ENCODE results near the gene CACNB2.

The CACNB2 gene

GRCh38 chr10:18293536-18294510, 153.6 kb downstream of the CACNB2 start:
- DNase-seq (ENCODE audit: low read depth in 2 of 2) = no peak

- DNase-seq (ENCODE audit: low read depth in 2 of 2) = no peak
Observed at GRCh38 chr10:18294633-18295032, 154.4 kb downstream of the CACNB2 start.

- DNase-seq (ENCODE audit: low read depth in 2 of 2) = no peak
Observed at GRCh38 chr10:18297659-18298058, 157.4 kb downstream of the CACNB2 start.

GRCh38 chr10:18298256-18298655, 158.0 kb downstream of the CACNB2 start:
- DNase-seq (ENCODE audit: low read depth in 2 of 2) = no peak

GRCh38 chr10:18303851-18304801, 163.9 kb downstream of the CACNB2 start:
- DNase-seq (ENCODE audit: low read depth in 2 of 2) = no peak

- DNase-seq (ENCODE audit: low read depth in 2 of 2) = no peak
Observed at GRCh38 chr10:18306031-18306430, 165.8 kb downstream of the CACNB2 start.

GRCh38 chr10:18308600-18308999, 168.4 kb downstream of the CACNB2 start:
- no peak for DNase-seq (ENCODE audit: low read depth in 2 of 2)

GRCh38 chr10:18310761-18311160, 170.5 kb downstream of the CACNB2 start:
- no peak for DNase-seq (ENCODE audit: low read depth in 2 of 2)

- no peak for DNase-seq (ENCODE audit: low read depth in 2 of 2)
Observed at GRCh38 chr10:18312374-18313139, 172.3 kb downstream of the CACNB2 start.

- DNase-seq (ENCODE audit: low read depth in 2 of 2) = no peak
Observed at GRCh38 chr10:18313140-18313530, 172.9 kb downstream of the CACNB2 start.

GRCh38 chr10:18313626-18314025, 173.4 kb downstream of the CACNB2 start:
- no peak for DNase-seq (ENCODE audit: low read depth in 2 of 2)

- DNase-seq (ENCODE audit: low read depth in 2 of 2) = no peak
Observed at GRCh38 chr10:18319628-18320027, 179.4 kb downstream of the CACNB2 start.

- no peak for DNase-seq (ENCODE audit: low read depth in 2 of 2)
Observed at GRCh38 chr10:18321371-18321770, 181.1 kb downstream of the CACNB2 start.

GRCh38 chr10:18323916-18324315, 183.7 kb downstream of the CACNB2 start:
- no peak for DNase-seq (ENCODE audit: low read depth in 2 of 2)

GRCh38 chr10:18325410-18325809, 185.2 kb downstream of the CACNB2 start:
- DNase-seq (ENCODE audit: low read depth in 2 of 2) = no peak

GRCh38 chr10:18325889-18326531, 185.8 kb downstream of the CACNB2 start:
- DNase-seq (ENCODE audit: low read depth in 2 of 2) = no peak

- no peak for DNase-seq (ENCODE audit: low read depth in 2 of 2)
Observed at GRCh38 chr10:18328941-18329340, 188.7 kb downstream of the CACNB2 start.

GRCh38 chr10:18332048-18332447, 191.8 kb downstream of the CACNB2 start:
- DNase-seq (ENCODE audit: low read depth in 2 of 2) = no peak

GRCh38 chr10:18332484-18332883, 192.3 kb downstream of the CACNB2 start:
- no peak for DNase-seq (ENCODE audit: low read depth in 2 of 2)

- no peak for DNase-seq (ENCODE audit: low read depth in 2 of 2)
Observed at GRCh38 chr10:18333621-18334020, 193.4 kb downstream of the CACNB2 start.

Data from activated CD8-positive, alpha-beta memory T cell treated with anti-CD3 and anti-CD28 coated beads for 4 hours (primary cell).